Measurements from ENCODE around the gene PARS2.

GRCh38 chr1:54708385-54708784 is 55.9 kb downstream of the PARS2 start:
- TF ChIP-seq, protein P1, sequence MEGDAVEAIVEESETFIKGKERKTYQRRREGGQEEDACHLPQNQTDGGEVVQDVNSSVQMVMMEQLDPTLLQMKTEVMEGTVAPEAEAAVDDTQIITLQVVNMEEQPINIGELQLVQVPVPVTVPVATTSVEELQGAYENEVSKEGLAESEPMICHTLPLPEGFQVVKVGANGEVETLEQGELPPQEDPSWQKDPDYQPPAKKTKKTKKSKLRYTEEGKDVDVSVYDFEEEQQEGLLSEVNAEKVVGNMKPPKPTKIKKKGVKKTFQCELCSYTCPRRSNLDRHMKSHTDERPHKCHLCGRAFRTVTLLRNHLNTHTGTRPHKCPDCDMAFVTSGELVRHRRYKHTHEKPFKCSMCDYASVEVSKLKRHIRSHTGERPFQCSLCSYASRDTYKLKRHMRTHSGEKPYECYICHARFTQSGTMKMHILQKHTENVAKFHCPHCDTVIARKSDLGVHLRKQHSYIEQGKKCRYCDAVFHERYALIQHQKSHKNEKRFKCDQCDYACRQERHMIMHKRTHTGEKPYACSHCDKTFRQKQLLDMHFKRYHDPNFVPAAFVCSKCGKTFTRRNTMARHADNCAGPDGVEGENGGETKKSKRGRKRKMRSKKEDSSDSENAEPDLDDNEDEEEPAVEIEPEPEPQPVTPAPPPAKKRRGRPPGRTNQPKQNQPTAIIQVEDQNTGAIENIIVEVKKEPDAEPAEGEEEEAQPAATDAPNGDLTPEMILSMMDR (IDR thresholded peaks at IDR 0.05): no peak
- TF ChIP-seq POLR2A (IDR thresholded peaks at IDR 0.05): no peak

Data from right lobe of liver (tissue), 4 donors.